ENCODE results near the gene KLHL21.
"Not testable (repeated sequence)": the region's sequence is repeated elsewhere in the genome, so short reads cannot be mapped to it uniquely, and the experiment has no call there.

Gene KLHL21

GRCh38 chr1:6560267-6560666 lies 42.4 kb downstream of the KLHL21 start:
- TF ChIP-seq CTCF (IDR thresholded peaks at IDR 0.05; ENCODE audit: extremely low read depth, missing control alignments): no peak
- no peak for DNase-seq (ENCODE audit: low spot score)

- not testable (repeated sequence) for DNase-seq (ENCODE audit: low spot score)
These were observed 43.5 kb downstream of the KLHL21 start for GRCh38 chr1:6559161-6559560.

GRCh38 chr1:6557597-6557996 lies 45.1 kb downstream of the KLHL21 start:
- DNase-seq (ENCODE audit: low spot score): no peak
- TF ChIP-seq CTCF (IDR thresholded peaks at IDR 0.05; ENCODE audit: extremely low read depth, missing control alignments): no peak

GRCh38 chr1:6554907-6555778 lies 47.5 kb downstream of the KLHL21 start, which contains the start of gene TAS1R1:
TAS1R1 (plus strand) TSS chr1:6555307; CDS start chr1:6555374, 67 bp downstream.
- no peak for DNase-seq (ENCODE audit: low spot score)

GRCh38 chr1:6554031-6554906 lies 48.4 kb downstream of the KLHL21 start, which contains the start of gene NOL9:
NOL9 (minus strand) TSS chr1:6554513; CDS start chr1:6554502, 11 bp downstream.
- TF ChIP-seq CTCF (IDR thresholded peaks at IDR 0.05; ENCODE audit: extremely low read depth, missing control alignments): peak; percentile 99
- DNase-seq (ENCODE audit: low spot score): peak; percentile 99

More at GRCh38 chr1:6554907-6555778, 47.5 kb downstream of the KLHL21 start, which contains the start of gene TAS1R1:
- no peak for TF ChIP-seq CTCF (IDR thresholded peaks at IDR 0.05; ENCODE audit: extremely low read depth, missing control alignments)

- no peak for DNase-seq (ENCODE audit: low spot score)
- no peak for TF ChIP-seq CTCF (IDR thresholded peaks at IDR 0.05; ENCODE audit: extremely low read depth, missing control alignments)
These were observed 55.4 kb downstream of the KLHL21 start for GRCh38 chr1:6547301-6547700.

- TF ChIP-seq CTCF (IDR thresholded peaks at IDR 0.05; ENCODE audit: extremely low read depth, missing control alignments): no peak
- DNase-seq (ENCODE audit: low spot score): no peak
These were observed 56.3 kb downstream of the KLHL21 start for GRCh38 chr1:6546326-6546725.

Measured in GM20000 (cell line).